ENCODE measurements around the gene DMD. TPM values are rescaled to one million over a fixed set of nuclear protein-coding genes. Genes with fewer than 3 reads are reported as not detected.
"Not testable (repeated sequence)": the region's sequence is repeated elsewhere in the genome, so short reads cannot be mapped to it uniquely, and the experiment has no call there.

Gene DMD
- total and polyA plus RNA-seq, 4 experiments from 2014 or later: 0.18 to 0.55 (median 0.19) TPM; not detected in 1

DNA sequence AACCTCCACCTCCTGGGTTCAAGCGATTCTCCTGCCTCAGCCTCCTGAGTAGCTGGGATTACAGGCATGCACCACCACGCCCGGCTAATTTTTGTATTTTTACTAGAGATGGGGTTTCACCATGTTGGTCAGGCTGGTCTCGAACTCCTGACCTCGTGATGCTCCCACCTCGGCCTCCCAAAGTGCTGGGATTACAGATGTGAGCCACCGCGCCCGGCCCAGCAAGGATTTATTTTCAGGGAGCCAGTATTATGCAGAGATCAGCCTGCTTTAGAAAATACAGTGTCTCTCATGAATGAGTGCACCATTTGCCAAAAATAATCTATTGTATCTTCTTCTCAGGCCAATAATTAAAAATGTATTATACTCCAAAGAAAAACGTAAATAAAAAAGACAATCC, 26.5 kb downstream of the DMD start:
- POLR2A ChIA-PET (ENCODE audit: partially characterized antibody); H3K27me3 Mint-ChIP-seq; H3K27ac ChIP-seq (ENCODE audit: low read depth, low read length); H3K27ac Mint-ChIP-seq; H3K36me3 Mint-ChIP-seq; H3K27me3 ChIP-seq (ENCODE audit: insufficient read depth, low read length); intact Hi-C loops (cut with micrococcal nuclease); DNase-seq; H3K4me3 Mint-ChIP-seq; H3K9me3 ChIP-seq (ENCODE audit: control insufficient read depth in 1 of 2, low read length in 2 of 2); H3K4me1 Mint-ChIP-seq; H3K4me3 ChIP-seq (ENCODE audit: low read length in 2 of 2); H3K4me1 ChIP-seq (ENCODE audit: insufficient read depth, low read length); H3K36me3 ChIP-seq (ENCODE audit: insufficient read depth, low read length); H3K9me3 Mint-ChIP-seq; CTCF ChIA-PET (ENCODE audit: partially characterized antibody): not testable (repeated sequence)

DNA sequence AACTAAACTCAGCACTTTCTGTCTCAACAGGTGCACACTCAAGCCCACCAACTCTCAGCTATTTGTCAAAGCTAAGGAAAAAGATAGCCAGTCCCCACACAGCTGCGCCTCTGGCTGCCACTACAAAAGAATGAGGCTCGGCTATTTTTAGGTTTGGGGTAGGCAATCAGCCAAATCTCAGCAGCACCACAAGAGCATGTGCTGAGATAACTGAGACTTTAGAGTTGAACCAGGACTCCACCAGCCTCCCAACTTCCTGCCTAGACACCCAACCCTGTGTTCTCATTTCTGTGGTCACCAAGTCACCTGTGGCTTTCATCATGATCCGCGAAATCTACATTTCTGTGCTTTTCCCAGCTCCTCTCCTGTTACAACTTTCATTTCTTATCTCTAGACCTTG, 28.0 kb downstream of the DMD start:
- no peak for DNase-seq
- Histone ChIP-seq H3K27ac (ENCODE audit: low read depth, low read length) (no peak overlapping the region), H3K36me3 (ENCODE audit: insufficient read depth, low read length) (no peaks in the 10 kb centered on the region), H3K4me1 (ENCODE audit: insufficient read depth, low read length) (no peaks in the 10 kb centered on the region), H3K4me3 (ENCODE audit: low read length in 2 of 2) (no peak overlapping the region), H3K27me3 (ENCODE audit: insufficient read depth, low read length) (no peaks in the 10 kb centered on the region), H3K9me3 (ENCODE audit: control insufficient read depth in 1 of 2, low read length in 2 of 2) (no peaks in the 10 kb centered on the region)
- intact Hi-C loops (cut with micrococcal nuclease): no loop called here
- Mint-ChIP-seq H3K9me3 (peaks cover 0 to 8% (median 0%) of the 10 kb centered on the region in 8 donors), H3K36me3 (no peaks in the 10 kb centered on the region), H3K4me3 (no peak overlapping the region), H3K4me1 (no peaks in the 10 kb centered on the region), H3K27me3 (no peaks in the 10 kb centered on the region), H3K27ac (peak overlapping the region in 1 of 7 donors; percentile 30)
- CTCF ChIA-PET (ENCODE audit: partially characterized antibody): no interaction called here
- POLR2A ChIA-PET (ENCODE audit: partially characterized antibody): no interaction called here

DNA sequence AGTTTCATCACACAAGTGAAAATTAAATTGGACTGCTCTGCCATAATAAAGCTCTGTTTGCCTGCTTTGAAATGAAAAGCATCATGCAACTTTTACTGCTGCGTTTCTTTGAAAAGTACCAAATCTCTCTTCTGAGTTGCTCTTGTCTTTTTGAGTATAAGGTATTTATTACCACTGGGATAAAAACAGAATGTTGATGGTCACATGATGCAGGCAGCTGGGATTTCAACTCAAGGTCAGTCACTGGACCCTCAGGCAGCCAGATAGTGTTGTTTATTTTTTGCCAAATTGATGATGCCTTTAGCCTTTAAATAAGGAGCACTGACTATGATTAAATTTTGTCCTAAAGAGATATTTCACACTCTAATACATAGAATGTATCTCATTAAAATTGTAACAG, 32.7 kb downstream of the DMD start:
- CTCF ChIA-PET (ENCODE audit: partially characterized antibody): no interaction called here
- no peaks in the 10 kb centered on the region for H3K36me3 Mint-ChIP-seq
- intact Hi-C loops (cut with micrococcal nuclease): no loop called here
- POLR2A ChIA-PET (ENCODE audit: partially characterized antibody): no interaction called here
- H3K4me1 Mint-ChIP-seq: no peaks in the 10 kb centered on the region
- Histone ChIP-seq H3K4me3 (ENCODE audit: low read length in 2 of 2) (no peak overlapping the region), H3K4me1 (ENCODE audit: insufficient read depth, low read length) (no peaks in the 10 kb centered on the region), H3K36me3 (ENCODE audit: insufficient read depth, low read length) (no peaks in the 10 kb centered on the region), H3K27ac (ENCODE audit: low read depth, low read length) (no peak overlapping the region), H3K9me3 (ENCODE audit: control insufficient read depth in 1 of 2, low read length in 2 of 2) (no peaks in the 10 kb centered on the region), H3K27me3 (ENCODE audit: insufficient read depth, low read length) (no peaks in the 10 kb centered on the region)
- peaks cover 0 to 16% (median 0%) of the 10 kb centered on the region in 8 donors for H3K9me3 Mint-ChIP-seq
- H3K27ac Mint-ChIP-seq: no peak overlapping the region
- H3K4me3 Mint-ChIP-seq: no peak overlapping the region
- no peaks in the 10 kb centered on the region for H3K27me3 Mint-ChIP-seq
- DNase-seq: no peak

DNA sequence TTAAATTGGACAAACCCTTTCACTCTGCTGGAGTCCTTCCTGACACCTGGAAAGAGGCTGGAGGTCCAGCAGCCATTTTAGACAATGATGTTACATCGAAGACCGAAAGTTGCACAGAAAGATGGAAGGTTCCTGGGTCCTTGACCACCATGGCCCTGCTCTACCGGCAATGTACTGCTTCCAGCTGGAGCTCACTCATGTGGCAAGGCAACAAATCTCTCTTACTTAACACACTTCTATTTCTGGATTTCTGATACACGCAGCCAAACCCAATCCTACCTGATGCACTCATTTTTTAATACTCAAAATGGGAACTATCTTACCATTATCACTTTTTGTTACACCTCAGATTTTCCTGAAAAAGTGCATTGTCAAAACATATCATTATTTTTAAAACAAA, 33.1 kb downstream of the DMD start:
- Histone ChIP-seq H3K9me3 (ENCODE audit: control insufficient read depth in 1 of 2, low read length in 2 of 2) (no peaks in the 10 kb centered on the region), H3K36me3 (ENCODE audit: insufficient read depth, low read length) (no peaks in the 10 kb centered on the region), H3K27me3 (ENCODE audit: insufficient read depth, low read length) (no peaks in the 10 kb centered on the region), H3K27ac (ENCODE audit: low read depth, low read length) (no peak overlapping the region), H3K4me3 (ENCODE audit: low read length in 2 of 2) (no peak overlapping the region), H3K4me1 (ENCODE audit: insufficient read depth, low read length) (no peaks in the 10 kb centered on the region)
- Mint-ChIP-seq H3K4me3 (no peak overlapping the region), H3K36me3 (no peaks in the 10 kb centered on the region), H3K9me3 (peaks cover 0 to 16% (median 0%) of the 10 kb centered on the region in 8 donors), H3K27ac (no peak overlapping the region), H3K4me1 (no peaks in the 10 kb centered on the region), H3K27me3 (no peaks in the 10 kb centered on the region)
- intact Hi-C loops (cut with micrococcal nuclease): no loop called here
- CTCF ChIA-PET (ENCODE audit: partially characterized antibody): no interaction called here
- POLR2A ChIA-PET (ENCODE audit: partially characterized antibody): no interaction called here
- DNase-seq: no peak

DNA sequence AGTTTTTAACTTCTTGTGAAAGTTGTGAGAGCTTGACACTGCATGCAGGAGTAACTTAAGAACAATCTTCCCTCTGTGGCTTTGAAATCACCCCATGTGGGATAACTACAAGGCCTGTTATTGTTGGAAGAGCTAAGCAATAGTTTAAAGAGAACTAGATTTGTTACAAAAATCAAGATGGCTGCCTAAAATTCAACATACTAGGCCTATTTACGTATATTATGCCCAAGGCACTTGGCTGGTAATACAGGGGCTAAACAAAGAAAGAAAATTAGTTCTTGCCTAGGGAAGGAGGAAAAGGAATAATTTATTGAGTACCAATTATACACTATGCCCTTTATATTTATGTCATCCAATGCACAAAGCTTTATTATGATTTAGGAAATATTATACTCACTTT, 36.1 kb downstream of the DMD start:
- H3K4me1 ChIP-seq (ENCODE audit: insufficient read depth, low read length): no peaks in the 10 kb centered on the region
- DNase-seq: no peak
- no peaks in the 10 kb centered on the region for H3K27me3 Mint-ChIP-seq
- no peak overlapping the region for H3K4me3 Mint-ChIP-seq
- ChIA-PET POLR2A (ENCODE audit: partially characterized antibody) (no interaction called here), CTCF (ENCODE audit: partially characterized antibody) (no interaction called here)
- no peaks in the 10 kb centered on the region for H3K9me3 ChIP-seq (ENCODE audit: control insufficient read depth in 1 of 2, low read length in 2 of 2)
- intact Hi-C loops (cut with micrococcal nuclease): no loop called here
- no peaks in the 10 kb centered on the region for H3K4me1 Mint-ChIP-seq
- no peaks in the 10 kb centered on the region for H3K36me3 Mint-ChIP-seq
- H3K9me3 Mint-ChIP-seq: peaks cover 0 to 14% (median 0%) of the 10 kb centered on the region in 8 donors
- H3K27me3 ChIP-seq (ENCODE audit: insufficient read depth, low read length): no peaks in the 10 kb centered on the region
- H3K27ac Mint-ChIP-seq: no peak overlapping the region
- H3K4me3 ChIP-seq (ENCODE audit: low read length in 2 of 2): no peak overlapping the region
- no peaks in the 10 kb centered on the region for H3K36me3 ChIP-seq (ENCODE audit: insufficient read depth, low read length)
- H3K27ac ChIP-seq (ENCODE audit: low read depth, low read length): no peak overlapping the region

DNA sequence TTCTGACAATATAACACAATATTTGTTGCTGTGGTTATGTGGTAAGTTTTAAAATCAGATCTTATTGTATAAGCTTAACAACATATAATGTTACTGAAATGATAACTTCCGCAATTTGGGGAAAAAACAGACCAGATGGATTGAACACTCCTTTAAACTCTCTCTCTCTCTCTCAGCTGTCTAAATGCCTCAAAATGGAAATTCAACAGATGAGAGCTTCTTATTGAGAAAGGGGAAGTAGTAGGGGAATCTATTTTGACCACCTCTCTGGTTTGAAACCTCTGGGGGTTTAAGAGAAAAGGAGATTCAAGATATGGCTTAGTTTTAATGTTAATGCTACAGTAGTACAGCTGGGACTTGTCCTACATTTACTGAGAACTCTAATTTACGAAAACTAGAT, 40.3 kb downstream of the DMD start:
- CTCF ChIA-PET (ENCODE audit: partially characterized antibody): no interaction called here
- H3K27me3 Mint-ChIP-seq: no peaks in the 10 kb centered on the region
- DNase-seq: no peak
- Histone ChIP-seq H3K36me3 (ENCODE audit: insufficient read depth, low read length) (no peaks in the 10 kb centered on the region), H3K27me3 (ENCODE audit: insufficient read depth, low read length) (no peaks in the 10 kb centered on the region), H3K9me3 (ENCODE audit: control insufficient read depth in 1 of 2, low read length in 2 of 2) (no peaks in the 10 kb centered on the region), H3K4me3 (ENCODE audit: low read length in 2 of 2) (no peak overlapping the region), H3K27ac (ENCODE audit: low read depth, low read length) (no peak overlapping the region), H3K4me1 (ENCODE audit: insufficient read depth, low read length) (no peaks in the 10 kb centered on the region)
- intact Hi-C loops (cut with micrococcal nuclease): no loop called here
- POLR2A ChIA-PET (ENCODE audit: partially characterized antibody): no interaction called here
- peaks cover 0 to 5% (median 0%) of the 10 kb centered on the region in 8 donors for H3K9me3 Mint-ChIP-seq
- H3K27ac Mint-ChIP-seq: no peak overlapping the region
- no peaks in the 10 kb centered on the region for H3K36me3 Mint-ChIP-seq
- no peaks in the 10 kb centered on the region for H3K4me1 Mint-ChIP-seq
- H3K4me3 Mint-ChIP-seq: no peak overlapping the region

DNA sequence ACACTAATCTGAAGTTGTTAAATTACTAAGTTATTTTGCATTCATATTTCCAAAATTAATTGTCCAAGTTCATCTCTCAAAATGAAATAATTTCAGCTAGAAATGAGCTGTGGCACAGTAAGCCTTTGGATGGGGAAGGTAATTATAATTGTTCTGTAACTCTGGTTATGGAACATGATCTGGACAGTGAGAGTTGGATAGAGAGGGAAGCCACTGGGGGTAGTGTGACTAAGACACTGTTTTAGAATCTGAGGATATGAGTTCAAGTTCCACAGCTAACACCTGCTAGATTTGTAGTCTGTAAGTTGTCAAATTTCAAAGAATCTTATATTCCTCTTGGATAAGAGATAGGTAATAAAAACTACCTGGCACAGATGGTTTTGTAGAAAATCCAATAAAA, 49.5 kb downstream of the DMD start:
- no peaks in the 10 kb centered on the region for H3K27me3 Mint-ChIP-seq
- H3K4me3 Mint-ChIP-seq: no peak overlapping the region
- no peaks in the 10 kb centered on the region for H3K27me3 ChIP-seq (ENCODE audit: insufficient read depth, low read length)
- H3K27ac Mint-ChIP-seq: no peak overlapping the region
- no peaks in the 10 kb centered on the region for H3K4me1 ChIP-seq (ENCODE audit: insufficient read depth, low read length)
- H3K27ac ChIP-seq (ENCODE audit: low read depth, low read length): no peak overlapping the region
- no peak for DNase-seq
- peaks cover 0 to 4% (median 0%) of the 10 kb centered on the region in 8 donors for H3K9me3 Mint-ChIP-seq
- POLR2A ChIA-PET (ENCODE audit: partially characterized antibody): no interaction called here
- H3K36me3 ChIP-seq (ENCODE audit: insufficient read depth, low read length): no peaks in the 10 kb centered on the region
- no peaks in the 10 kb centered on the region for H3K9me3 ChIP-seq (ENCODE audit: control insufficient read depth in 1 of 2, low read length in 2 of 2)
- intact Hi-C loops (cut with micrococcal nuclease): no loop called here
- no peak overlapping the region for H3K4me3 ChIP-seq (ENCODE audit: low read length in 2 of 2)
- CTCF ChIA-PET (ENCODE audit: partially characterized antibody): no interaction called here
- no peaks in the 10 kb centered on the region for H3K4me1 Mint-ChIP-seq
- no peaks in the 10 kb centered on the region for H3K36me3 Mint-ChIP-seq

DNA sequence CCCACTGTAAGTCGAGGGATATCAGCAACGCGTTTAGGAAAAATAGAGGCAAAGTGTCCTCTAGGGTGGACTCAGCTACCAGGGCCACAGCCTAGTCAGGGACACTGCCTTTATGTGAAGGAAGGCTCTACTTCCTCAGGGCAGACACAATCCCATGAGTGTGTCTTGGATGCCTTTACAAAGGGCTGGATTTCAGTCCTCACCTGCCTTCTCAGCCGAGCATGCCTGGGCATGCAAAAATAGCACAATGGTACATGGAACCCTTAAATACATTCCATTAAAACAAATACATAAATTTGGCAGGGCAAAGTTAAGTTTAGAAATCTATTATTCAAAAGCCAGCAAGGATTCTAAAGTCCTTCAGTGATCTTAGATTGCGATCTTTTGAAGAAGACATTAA, 51.1 kb downstream of the DMD start:
- H3K9me3 Mint-ChIP-seq: peaks cover 0 to 6% (median under 1%) of the 10 kb centered on the region in 8 donors
- POLR2A ChIA-PET (ENCODE audit: partially characterized antibody): no interaction called here
- H3K4me1 Mint-ChIP-seq: no peaks in the 10 kb centered on the region
- Histone ChIP-seq H3K4me3 (ENCODE audit: low read length in 2 of 2) (no peak overlapping the region), H3K4me1 (ENCODE audit: insufficient read depth, low read length) (no peaks in the 10 kb centered on the region), H3K9me3 (ENCODE audit: control insufficient read depth in 1 of 2, low read length in 2 of 2) (no peaks in the 10 kb centered on the region), H3K27ac (ENCODE audit: low read depth, low read length) (no peak overlapping the region), H3K36me3 (ENCODE audit: insufficient read depth, low read length) (no peaks in the 10 kb centered on the region), H3K27me3 (ENCODE audit: insufficient read depth, low read length) (no peaks in the 10 kb centered on the region)
- CTCF ChIA-PET (ENCODE audit: partially characterized antibody): no interaction called here
- H3K27ac Mint-ChIP-seq: no peak overlapping the region
- no peaks in the 10 kb centered on the region for H3K36me3 Mint-ChIP-seq
- no peak for DNase-seq
- intact Hi-C loops (cut with micrococcal nuclease): no loop called here
- H3K4me3 Mint-ChIP-seq: no peak overlapping the region
- H3K27me3 Mint-ChIP-seq: no peaks in the 10 kb centered on the region
